Activated CD4-positive, alpha-beta T cell treated with anti-CD3 and anti-CD28 coated beads for 36 hours (primary cell): Measurements from ENCODE around the gene PRKG1. TPM values are rescaled to one million over a fixed set of nuclear protein-coding genes. Genes with fewer than 3 reads are reported as not detected.

Source experiments
- ATAC-seq: fragments of 200-7000 bp; cut with Tn5 transposase; one replicate; pipeline ENCODE4 v1.10.0; 2021; ENCODE audit warnings: mild to moderate bottlenecking, moderate library complexity
- CTCF ChIA-PET: fragments of 350-600 bp; sonication (Branson Sonifier 250); formaldehyde crosslinking; loops from one replicate; lab custom pipeline; 2021; ENCODE audit warnings: antibody characterized with exemption; lab: Charles Lee
- POLR2A ChIA-PET: fragments of 350-600 bp; sonication (Branson Sonifier 250); formaldehyde crosslinking; loops from one replicate; lab custom pipeline; 2021; ENCODE audit warnings: antibody characterized with exemption, inconsistent platforms; lab: Charles Lee
- DNase-seq: peaks from one replicate; pipeline ENCODE4 v3.0.0-alpha.2; 2020
- H3K27ac Mint-ChIP-seq: one replicate; pipeline ENCODE4 v1.8.0; 2021; ENCODE audit warnings: mixed read lengths
- H3K27me3 Mint-ChIP-seq: one replicate; pipeline ENCODE4 v1.8.0; 2021; ENCODE audit warnings: mixed read lengths
- H3K36me3 Mint-ChIP-seq: one replicate; pipeline ENCODE4 v1.8.0; 2021; ENCODE audit warnings: low read depth, mixed read lengths
- H3K4me1 Mint-ChIP-seq: one replicate; pipeline ENCODE4 v1.8.0; 2021; ENCODE audit warnings: mixed read lengths
- H3K4me3 Mint-ChIP-seq: one replicate; pipeline ENCODE4 v1.8.0; 2021; ENCODE audit warnings: mild to moderate bottlenecking, moderate library complexity, mixed read lengths
- H3K9me3 Mint-ChIP-seq: one replicate; pipeline ENCODE4 v1.8.0; 2021; ENCODE audit warnings: low read depth, mixed read lengths
- intact Hi-C, 2 experiments: fragments of 100-400 bp; cut with DNase I in 1 of 2; cut with micrococcal nuclease in 1 of 2; formaldehyde crosslinking; loops; one replicate each; pipeline versions ENCODE4 v1.14.2 to v1.15.1; 2022 to 2024; cut with DNase I, micrococcal nuclease
- total RNA-seq, 2 experiments: library from RNA; stranded (reverse); gene quantifications; one replicate each; pipeline ENCODE4 v1.2.3, GENCODE V29; 2021

The PRKG1 gene
- total RNA-seq, 2 experiments from 2014 or later: not detected

DNA sequence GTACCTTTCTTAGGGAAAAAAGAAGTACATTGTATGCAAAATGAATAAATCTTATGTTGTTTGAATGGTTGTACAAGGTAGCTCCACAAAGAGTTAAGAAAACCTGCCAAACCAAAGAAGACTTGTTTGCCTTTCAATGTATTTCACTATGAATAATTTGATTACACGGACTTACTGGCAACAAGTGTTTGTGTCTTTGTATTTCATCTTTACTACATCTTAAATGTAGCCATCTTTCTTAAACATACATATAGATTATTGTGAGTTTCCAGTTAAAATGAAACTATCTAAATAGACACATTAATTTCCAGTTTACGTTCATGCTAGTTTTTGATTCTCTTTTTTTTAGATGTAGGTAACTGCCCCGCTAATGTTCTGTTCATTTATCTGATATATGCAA is 2.8 kb downstream of the PRKG1 start:
- no peak for ATAC-seq
- CTCF ChIA-PET: no interaction called here
- DNase-seq: no peak
- Mint-ChIP-seq H3K9me3 (no peaks in the 10 kb centered on the region), H3K36me3 (no peaks in the 10 kb centered on the region), H3K27ac (no peak overlapping the region), H3K4me1 (peaks cover 8% of the 10 kb centered on the region), H3K4me3 (no peak overlapping the region), H3K27me3 (peaks cover 36% of the 10 kb centered on the region)
- POLR2A ChIA-PET: no interaction called here
- intact Hi-C loops: no loop called here

DNA sequence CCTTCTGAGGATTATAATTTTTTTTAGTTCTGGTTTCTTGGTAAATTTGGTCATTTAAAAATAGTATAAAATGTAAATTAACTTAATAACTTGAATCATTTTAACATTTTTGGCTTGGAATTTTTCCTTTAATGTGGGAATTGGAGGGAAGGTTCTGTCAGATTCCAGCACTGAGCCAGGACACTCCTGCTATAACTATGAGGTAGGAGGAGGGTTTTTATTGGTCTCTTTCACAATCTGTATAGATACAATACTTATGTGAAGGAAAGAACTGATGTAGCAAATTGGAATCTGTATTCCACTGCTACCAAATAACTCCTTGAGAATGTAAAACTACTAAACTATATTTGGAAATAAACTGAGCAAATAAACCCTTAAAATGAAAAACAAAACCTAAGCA is 3.2 kb downstream of the PRKG1 start:
- H3K4me3 Mint-ChIP-seq: no peak overlapping the region
- no peaks in the 10 kb centered on the region for H3K36me3 Mint-ChIP-seq
- peaks cover 39% of the 10 kb centered on the region for H3K27me3 Mint-ChIP-seq
- CTCF ChIA-PET: no interaction called here
- no peak for DNase-seq
- peaks cover 8% of the 10 kb centered on the region for H3K4me1 Mint-ChIP-seq
- H3K9me3 Mint-ChIP-seq: no peaks in the 10 kb centered on the region
- POLR2A ChIA-PET: no interaction called here
- intact Hi-C loops: no loop called here
- H3K27ac Mint-ChIP-seq: no peak overlapping the region
- no peak for ATAC-seq

DNA sequence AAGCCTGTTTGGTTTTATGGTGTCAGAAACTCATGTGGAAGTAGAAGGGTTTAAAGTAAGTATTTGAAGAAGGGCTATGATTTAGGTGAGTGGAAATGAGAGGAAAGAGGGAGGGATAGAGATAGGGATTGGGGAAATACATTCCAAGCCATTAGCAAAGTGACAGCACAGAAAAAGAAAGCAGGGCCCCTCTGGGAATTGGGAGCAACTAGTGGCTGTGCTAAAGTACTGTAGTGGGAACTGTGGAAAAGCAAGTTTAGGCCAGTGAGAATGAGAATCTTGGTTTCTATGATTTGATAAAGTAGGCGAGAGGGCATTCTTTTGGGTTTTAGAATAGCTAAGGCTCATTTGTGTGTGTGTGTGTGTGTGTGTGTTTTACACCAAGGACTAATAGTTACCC is 5.0 kb downstream of the PRKG1 start:
- H3K27ac Mint-ChIP-seq: no peak overlapping the region
- ChIA-PET POLR2A (no interaction called here), CTCF (no interaction called here)
- H3K4me3 Mint-ChIP-seq: no peak overlapping the region
- intact Hi-C loops: no loop called here
- ATAC-seq (no peak), DNase-seq (no peak)
- peaks cover 28% of the 10 kb centered on the region for H3K27me3 Mint-ChIP-seq
- no peaks in the 10 kb centered on the region for H3K9me3 Mint-ChIP-seq
- peaks cover 6% of the 10 kb centered on the region for H3K4me1 Mint-ChIP-seq
- no peaks in the 10 kb centered on the region for H3K36me3 Mint-ChIP-seq

DNA sequence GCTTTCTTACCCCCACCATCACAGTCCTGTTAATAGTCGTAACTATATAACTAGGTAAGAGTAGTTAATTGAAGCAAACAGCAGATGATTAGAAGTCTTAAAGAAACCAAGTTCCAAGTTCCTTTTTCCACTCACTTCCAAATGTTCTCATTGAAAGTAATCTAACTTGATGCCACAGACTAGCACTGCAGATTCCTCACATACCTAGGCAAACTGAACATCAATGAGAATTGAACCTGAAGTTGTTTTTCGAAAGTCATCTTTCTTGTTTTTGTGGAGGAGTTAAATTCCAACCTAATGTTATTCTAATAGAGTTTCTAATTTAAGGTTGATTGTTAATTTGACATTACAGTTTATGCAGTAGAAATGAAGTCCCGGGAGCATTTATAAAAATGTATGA is 5.5 kb downstream of the PRKG1 start:
- peaks cover 24% of the 10 kb centered on the region for H3K27me3 Mint-ChIP-seq

DNA sequence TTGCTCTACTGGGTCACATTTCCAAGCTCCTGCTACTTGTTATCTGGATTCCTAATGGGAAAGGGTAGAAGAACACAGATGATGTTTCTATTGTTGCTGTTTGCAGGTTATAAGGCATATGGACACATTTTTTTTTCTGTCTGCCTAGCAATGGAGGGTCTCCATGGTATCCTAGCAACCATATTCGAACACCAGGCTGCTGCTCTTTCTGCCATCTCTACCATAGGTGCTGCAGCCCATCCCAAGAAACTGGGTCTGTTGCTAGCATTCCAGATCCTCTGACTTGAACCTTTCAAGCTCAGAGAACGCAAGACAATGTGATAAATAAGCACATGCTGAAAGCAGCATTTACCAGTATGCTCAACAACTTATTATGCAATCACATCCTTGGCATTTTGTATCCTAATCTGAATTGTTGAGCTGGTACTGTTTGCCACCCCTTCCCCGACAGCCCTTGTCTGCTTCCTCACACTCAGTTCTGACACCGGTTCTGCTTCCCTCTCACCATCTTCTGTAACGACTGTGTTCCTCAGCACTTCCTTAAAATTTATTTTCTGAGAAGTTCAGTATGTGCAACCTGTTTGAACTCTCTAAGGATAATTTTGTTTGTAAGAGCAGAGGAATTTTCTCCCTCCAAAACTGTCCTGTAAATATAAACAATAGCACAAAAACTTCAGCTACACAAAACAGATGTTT is 6.2 kb downstream of the PRKG1 start:
- no peak overlapping the region for H3K4me3 Mint-ChIP-seq
- POLR2A ChIA-PET: no interaction called here
- ATAC-seq: no peak

More for the DNA sequence above, 5.5 kb downstream of the PRKG1 start:
- Mint-ChIP-seq H3K4me1 (peaks cover 1% of the 10 kb centered on the region), H3K4me3 (no peak overlapping the region), H3K27ac (no peak overlapping the region), H3K36me3 (no peaks in the 10 kb centered on the region), H3K9me3 (no peaks in the 10 kb centered on the region)
- ChIA-PET POLR2A (no interaction called here), CTCF (interaction anchor here (0.6 kb wide), 1 partner anchor 17 kb away, joined by 3 read pairs; no protein-coding TSS in a partner anchor)
- intact Hi-C loops: no loop called here
- ATAC-seq: no peak
- DNase-seq: no peak

DNA sequence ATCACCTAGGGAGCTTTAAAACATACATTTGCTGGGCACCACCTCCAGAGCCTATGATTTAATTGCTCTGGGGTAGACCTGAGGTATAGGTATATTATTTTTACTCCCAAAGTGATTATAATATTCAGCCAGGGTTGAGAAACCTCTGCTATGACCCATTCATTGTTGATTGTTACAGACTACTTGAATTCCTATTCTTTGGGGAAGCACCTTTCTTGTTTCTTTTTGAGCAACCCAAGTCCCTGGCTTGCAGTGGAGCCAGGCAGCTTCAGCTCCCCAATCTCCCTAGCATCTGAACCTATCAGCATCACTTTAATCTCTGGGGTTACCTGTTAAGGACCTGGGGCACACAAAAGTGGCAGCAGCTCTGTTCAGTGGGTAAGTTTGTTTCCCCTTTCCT is 8.6 kb downstream of the PRKG1 start:
- H3K9me3 Mint-ChIP-seq: no peaks in the 10 kb centered on the region
- no peaks in the 10 kb centered on the region for H3K4me1 Mint-ChIP-seq
- H3K36me3 Mint-ChIP-seq: no peaks in the 10 kb centered on the region
- intact Hi-C loops: no loop called here
- H3K27ac Mint-ChIP-seq: no peak overlapping the region
- peaks cover 6% of the 10 kb centered on the region for H3K27me3 Mint-ChIP-seq
- ChIA-PET CTCF (interaction anchor here (0.7 kb wide), 1 partner anchor 250 kb away, joined by 4 read pairs; no protein-coding TSS in a partner anchor), POLR2A (no interaction called here)
- ATAC-seq (no peak), DNase-seq (no peak)
- H3K4me3 Mint-ChIP-seq: no peak overlapping the region

More for the DNA sequence above, 6.2 kb downstream of the PRKG1 start:
- no peaks in the 10 kb centered on the region for H3K36me3 Mint-ChIP-seq
- peaks cover 17% of the 10 kb centered on the region for H3K27me3 Mint-ChIP-seq
- CTCF ChIA-PET: interaction anchor here (0.6 kb wide), 1 partner anchor 17 kb away, joined by 3 read pairs; no protein-coding TSS in a partner anchor
- intact Hi-C loops: no loop called here
- H3K4me1 Mint-ChIP-seq: no peaks in the 10 kb centered on the region
- H3K9me3 Mint-ChIP-seq: no peaks in the 10 kb centered on the region
- DNase-seq: no peak
- H3K27ac Mint-ChIP-seq: no peak overlapping the region

DNA sequence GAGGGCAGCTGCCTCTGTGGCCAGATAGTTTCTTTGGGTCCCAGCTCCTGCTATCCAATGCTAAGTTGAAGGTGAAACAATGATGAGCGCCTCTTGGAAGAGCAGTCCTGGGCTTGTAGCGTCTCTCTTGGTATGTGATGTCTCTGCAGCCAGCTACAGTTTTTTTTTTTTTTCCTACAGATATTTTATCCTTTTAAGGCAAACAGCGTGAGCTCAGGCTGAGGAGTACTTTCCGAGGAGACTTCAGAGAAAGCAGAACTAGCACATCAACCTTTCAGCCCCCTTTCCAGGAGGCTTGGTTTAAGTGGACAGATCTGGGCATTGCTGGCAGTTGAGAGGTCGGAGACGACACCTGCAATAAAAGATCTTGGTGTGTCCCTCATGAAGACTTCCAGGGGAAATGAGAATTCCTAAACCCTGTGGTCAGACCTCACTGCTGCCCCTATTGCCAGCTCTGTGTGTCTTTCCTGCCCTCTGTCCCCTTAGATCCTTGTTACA is 9.1 kb downstream of the PRKG1 start:
- no peaks in the 10 kb centered on the region for H3K36me3 Mint-ChIP-seq
- no peak overlapping the region for H3K27ac Mint-ChIP-seq
- ATAC-seq (no peak), DNase-seq (no peak)
- ChIA-PET CTCF (interaction anchor here (0.7 kb wide), 1 partner anchor 250 kb away, joined by 4 read pairs; no protein-coding TSS in a partner anchor), POLR2A (no interaction called here)
- no peaks in the 10 kb centered on the region for H3K4me1 Mint-ChIP-seq
- H3K27me3 Mint-ChIP-seq: peaks cover 6% of the 10 kb centered on the region
- H3K9me3 Mint-ChIP-seq: no peaks in the 10 kb centered on the region
- intact Hi-C loops: no loop called here
- H3K4me3 Mint-ChIP-seq: no peak overlapping the region

DNA sequence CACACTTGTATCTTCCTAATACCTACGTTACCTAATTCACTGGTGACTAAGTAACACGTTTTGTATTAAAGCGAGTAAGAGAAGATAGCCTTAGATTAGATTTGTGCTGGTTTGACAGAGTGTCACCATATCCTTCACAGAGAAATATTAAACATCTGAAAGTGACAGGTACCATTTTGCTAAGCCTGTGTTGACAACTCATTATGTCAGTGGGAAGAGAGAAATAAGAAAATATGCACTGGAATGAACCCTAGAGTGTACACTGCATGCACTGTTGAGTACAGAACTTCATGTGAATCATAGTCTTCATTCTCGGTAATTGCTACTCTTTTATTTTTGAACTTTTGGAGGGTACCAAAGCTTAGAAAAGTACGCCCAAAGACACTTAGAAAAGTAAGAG is 10.9 kb downstream of the PRKG1 start:
- CTCF ChIA-PET: interaction anchor here (0.7 kb wide), 1 partner anchor 59 kb away, joined by 4 read pairs; no protein-coding TSS in a partner anchor
- no peak for ATAC-seq
- intact Hi-C loops: no loop called here
- no peaks in the 10 kb centered on the region for H3K9me3 Mint-ChIP-seq
- no peaks in the 10 kb centered on the region for H3K36me3 Mint-ChIP-seq
- no peak for DNase-seq
- peaks cover 3% of the 10 kb centered on the region for H3K27me3 Mint-ChIP-seq
- no peak overlapping the region for H3K4me3 Mint-ChIP-seq
- no peak overlapping the region for H3K27ac Mint-ChIP-seq
- POLR2A ChIA-PET: no interaction called here
- no peaks in the 10 kb centered on the region for H3K4me1 Mint-ChIP-seq

DNA sequence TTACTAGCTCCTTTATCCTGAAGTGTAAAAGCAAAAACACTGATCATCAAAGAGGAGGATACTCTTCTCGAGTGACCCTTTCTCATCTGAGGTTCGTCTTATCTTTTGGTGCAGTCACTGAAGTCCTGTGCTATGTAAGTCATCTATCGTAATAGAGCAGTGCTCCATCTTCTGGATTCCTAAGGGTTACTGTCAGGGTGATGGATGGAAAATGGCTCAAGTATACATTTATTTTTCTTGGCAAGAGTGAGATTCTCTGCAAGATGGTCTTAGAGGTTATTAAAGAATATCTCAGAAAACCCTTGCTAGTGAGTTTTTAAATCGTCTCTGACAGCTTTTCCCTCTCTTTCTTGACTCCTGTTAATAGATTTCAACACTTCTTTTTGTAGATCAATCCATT is 12.4 kb downstream of the PRKG1 start:
- H3K27ac Mint-ChIP-seq: no peak overlapping the region
- H3K4me3 Mint-ChIP-seq: no peak overlapping the region
- ChIA-PET POLR2A (no interaction called here), CTCF (no interaction called here)
- H3K4me1 Mint-ChIP-seq: no peaks in the 10 kb centered on the region
- peaks cover 3% of the 10 kb centered on the region for H3K27me3 Mint-ChIP-seq
- no peaks in the 10 kb centered on the region for H3K9me3 Mint-ChIP-seq
- ATAC-seq (no peak), DNase-seq (no peak)
- no peaks in the 10 kb centered on the region for H3K36me3 Mint-ChIP-seq
- intact Hi-C loops: no loop called here

DNA sequence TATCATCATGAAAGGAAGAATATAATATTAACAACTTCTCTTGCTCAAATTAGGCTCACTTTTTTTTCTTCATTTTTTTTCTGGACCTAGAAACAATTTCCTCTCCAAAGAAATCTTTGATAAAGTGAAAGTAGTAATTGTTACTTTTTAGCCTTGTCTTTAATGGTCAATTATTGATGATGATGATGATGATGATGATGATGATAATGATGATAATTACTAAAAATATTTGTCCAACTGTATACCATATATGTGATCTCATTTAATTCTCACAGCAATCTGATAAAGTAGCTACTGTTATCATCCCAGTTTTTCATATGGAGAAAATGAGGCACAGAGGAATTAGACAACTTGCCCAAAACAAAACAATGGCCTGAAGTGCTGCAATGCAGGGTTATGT is 12.8 kb downstream of the PRKG1 start:
- Mint-ChIP-seq H3K27ac (no peak overlapping the region), H3K27me3 (peaks cover 3% of the 10 kb centered on the region), H3K4me3 (no peak overlapping the region), H3K9me3 (no peaks in the 10 kb centered on the region), H3K36me3 (no peaks in the 10 kb centered on the region), H3K4me1 (no peaks in the 10 kb centered on the region)
- intact Hi-C loops: no loop called here
- DNase-seq (no peak), ATAC-seq (no peak)
- POLR2A ChIA-PET: no interaction called here
- CTCF ChIA-PET: no interaction called here

DNA sequence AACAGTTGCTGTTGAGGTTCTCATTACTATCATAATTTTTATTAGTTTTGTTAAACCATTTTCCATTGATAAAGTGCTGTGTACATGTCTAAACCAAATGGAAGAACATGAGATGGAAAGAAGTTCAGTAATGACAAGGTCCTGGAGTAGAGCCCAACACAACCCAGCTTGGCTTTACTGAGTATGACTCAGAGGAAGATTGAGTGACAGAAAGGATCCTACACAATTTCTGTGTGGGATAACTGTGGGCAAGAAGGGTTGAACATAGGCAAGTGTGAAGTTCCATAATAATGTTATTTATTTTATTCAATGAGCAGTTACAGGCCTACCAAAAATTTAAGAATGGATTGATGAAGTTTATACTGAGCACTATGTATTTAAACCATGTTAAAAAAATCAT is 15.9 kb downstream of the PRKG1 start:
- Mint-ChIP-seq H3K4me1 (no peaks in the 10 kb centered on the region), H3K9me3 (no peaks in the 10 kb centered on the region), H3K27ac (no peak overlapping the region), H3K36me3 (no peaks in the 10 kb centered on the region), H3K4me3 (no peak overlapping the region), H3K27me3 (no peaks in the 10 kb centered on the region)
- intact Hi-C loops: no loop called here
- ATAC-seq (no peak), DNase-seq (no peak)
- ChIA-PET CTCF (interaction anchor here (1.6 kb wide), 1 partner anchor 299 kb away, joined by 3 read pairs; no protein-coding TSS in a partner anchor), POLR2A (no interaction called here)

DNA sequence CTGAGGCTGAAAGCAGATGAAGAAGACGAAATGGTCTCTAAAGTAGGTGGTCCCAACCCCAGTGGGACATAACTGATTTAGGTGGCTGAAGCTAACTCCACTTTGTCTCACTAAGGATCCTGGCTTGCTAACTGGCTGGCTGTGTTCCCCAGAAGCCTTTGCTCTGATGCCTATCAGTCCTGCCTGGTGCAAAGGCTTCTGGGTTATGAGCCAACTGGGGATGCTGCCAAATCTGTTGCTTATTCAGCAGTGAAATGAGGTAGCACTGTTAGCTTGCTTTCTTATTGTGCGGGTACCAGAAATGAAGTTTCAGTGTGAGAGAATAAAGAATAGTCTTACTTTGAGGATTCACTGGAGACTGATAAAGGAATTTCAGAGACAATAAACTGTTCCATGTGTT is 18.1 kb downstream of the PRKG1 start:
- no peaks in the 10 kb centered on the region for H3K4me1 Mint-ChIP-seq
- H3K27ac Mint-ChIP-seq: no peak overlapping the region
- no peak for DNase-seq
- POLR2A ChIA-PET: no interaction called here
- H3K27me3 Mint-ChIP-seq: no peaks in the 10 kb centered on the region
- H3K36me3 Mint-ChIP-seq: no peaks in the 10 kb centered on the region
- no peak overlapping the region for H3K4me3 Mint-ChIP-seq
- intact Hi-C loops: no loop called here
- H3K9me3 Mint-ChIP-seq: no peaks in the 10 kb centered on the region
- no peak for ATAC-seq
- CTCF ChIA-PET: interaction anchor here (0.9 kb wide), 1 partner anchor 20 kb away, joined by 3 read pairs; no protein-coding TSS in a partner anchor
